Glomerular endothelial cell (primary cell): ENCODE results near the gene WWC2. TPM values are rescaled to one million over a fixed set of nuclear protein-coding genes. Genes with fewer than 3 reads are reported as not detected.

Source experiments
- DNase-seq: peaks from one replicate; pipeline ENCODE4 v3.0.0-alpha.2; 2011; ENCODE audit warnings: low read depth, low spot score; ENCODE audit errors: extremely low read depth
- total RNA-seq: library from RNA; depleted of rRNA; stranded (reverse); fragments of >200 nt; gene quantifications from 2 replicates; pipeline ENCODE4 v1.2.3, GENCODE V29; 2015

Gene WWC2
- total RNA-seq, 1 donor from 2014 or later, result 32.0 TPM

DNA sequence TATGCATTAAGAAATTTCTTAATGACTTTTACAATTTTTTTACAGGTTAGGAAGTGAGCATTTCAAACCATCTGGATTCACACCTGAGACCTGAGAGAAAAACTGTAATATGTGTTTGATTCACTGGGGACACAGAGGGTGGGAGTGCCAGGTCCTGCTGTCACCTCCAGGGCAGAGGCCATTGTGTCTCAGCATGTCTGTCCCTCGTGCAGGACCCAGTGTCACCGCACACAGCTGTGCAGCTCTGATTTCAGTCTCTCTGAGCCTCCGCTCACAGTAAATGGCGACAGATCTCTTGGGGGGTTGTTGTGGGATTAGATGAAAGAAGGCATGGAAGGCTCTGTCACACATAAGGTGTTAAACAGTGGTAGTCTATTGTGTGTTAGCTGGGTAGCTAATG, 246.2 kb downstream of the WWC2 start:
- DNase-seq, result no peak

- no peak for DNase-seq
Measured at GRCh38 chr4:183347146-183347545, 248.1 kb downstream of the WWC2 start.

GRCh38 chr4:183347566-183347965, 248.5 kb downstream of the WWC2 start:
- DNase-seq, result no peak

DNA sequence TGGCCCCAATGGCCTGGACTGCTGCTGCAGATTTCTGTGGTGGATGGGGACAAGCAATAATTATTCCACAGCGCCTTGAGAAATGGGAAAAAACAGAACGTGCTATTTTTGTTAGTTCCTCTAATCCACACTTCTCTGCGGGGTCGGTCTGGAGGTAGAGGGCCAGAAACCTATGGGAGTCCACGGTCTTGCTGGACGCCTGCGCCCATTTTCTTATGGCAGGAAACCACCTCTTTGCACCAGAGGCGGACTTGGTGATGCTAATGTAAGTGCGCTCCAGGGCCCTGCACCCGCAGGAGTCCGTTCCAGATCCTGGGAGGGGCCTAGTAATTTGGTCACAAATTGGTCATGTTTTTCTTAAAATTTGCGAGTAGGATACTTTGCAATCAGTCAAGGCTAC, 249.1 kb downstream of the WWC2 start:
- DNase-seq, result no peak

DNA sequence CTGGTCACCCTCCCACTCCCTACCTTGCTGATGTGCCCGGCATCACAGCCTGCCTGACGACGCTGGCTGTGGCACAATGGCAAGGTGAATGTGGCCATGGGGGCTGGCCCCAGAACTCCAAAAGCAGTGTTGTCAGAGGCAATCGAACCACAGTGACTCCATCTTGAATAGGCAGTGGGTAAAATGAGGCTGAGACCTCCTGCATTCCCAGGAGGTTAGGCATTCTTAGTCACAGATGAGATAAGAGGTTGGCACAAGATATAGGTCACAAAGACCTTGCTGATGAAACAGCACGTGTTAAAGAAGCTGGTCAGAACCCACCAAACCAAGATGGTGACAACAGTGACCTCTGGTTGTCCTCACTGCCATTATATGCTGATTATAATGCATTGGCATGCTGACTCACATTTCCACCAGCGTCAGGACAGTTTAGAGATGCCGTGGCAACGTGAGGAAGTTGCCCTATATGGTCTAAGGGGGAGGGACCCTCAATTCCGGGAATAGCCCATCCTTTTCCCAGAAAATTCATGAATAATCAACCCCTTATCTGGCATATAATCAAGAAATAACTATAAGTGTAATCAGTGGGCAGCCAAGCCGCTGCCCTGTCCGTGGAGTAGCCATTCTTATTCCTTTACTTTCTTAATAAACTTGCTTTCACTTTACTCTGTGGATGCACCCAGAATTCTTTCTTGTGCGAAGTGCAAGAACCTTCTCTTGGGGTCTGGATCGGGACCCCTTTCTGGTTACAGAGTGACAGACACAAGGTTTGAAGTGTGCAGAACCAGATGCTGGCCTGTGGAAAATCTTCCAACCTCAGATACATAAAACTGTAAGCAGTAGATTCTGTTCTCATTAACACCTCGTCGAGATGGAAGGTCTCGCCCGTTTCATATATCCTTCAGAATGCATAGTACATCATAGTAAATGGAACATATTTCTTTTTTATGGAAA, 249.9 kb downstream of the WWC2 start:
- DNase-seq, result peak; percentile 91

DNA sequence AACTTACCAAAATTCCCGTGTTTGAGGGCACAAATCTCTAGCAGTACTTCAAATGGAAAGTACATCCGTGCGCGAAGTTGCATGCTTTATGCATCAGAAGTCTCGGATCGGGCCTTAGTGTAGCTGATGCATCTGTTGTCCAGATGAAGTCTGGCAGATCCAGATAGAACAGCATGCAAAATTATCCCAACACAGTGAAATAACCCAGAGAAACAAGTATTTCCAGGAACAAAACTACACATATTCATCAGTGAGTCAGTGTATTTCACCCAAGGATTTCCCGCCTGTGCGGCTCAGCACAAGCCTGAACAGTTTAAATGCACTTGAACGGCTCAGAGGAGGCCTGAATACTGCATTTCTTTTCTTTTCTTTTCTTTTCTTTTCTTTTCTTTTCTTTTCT, 250.6 kb downstream of the WWC2 start:
- no peak for DNase-seq

DNA sequence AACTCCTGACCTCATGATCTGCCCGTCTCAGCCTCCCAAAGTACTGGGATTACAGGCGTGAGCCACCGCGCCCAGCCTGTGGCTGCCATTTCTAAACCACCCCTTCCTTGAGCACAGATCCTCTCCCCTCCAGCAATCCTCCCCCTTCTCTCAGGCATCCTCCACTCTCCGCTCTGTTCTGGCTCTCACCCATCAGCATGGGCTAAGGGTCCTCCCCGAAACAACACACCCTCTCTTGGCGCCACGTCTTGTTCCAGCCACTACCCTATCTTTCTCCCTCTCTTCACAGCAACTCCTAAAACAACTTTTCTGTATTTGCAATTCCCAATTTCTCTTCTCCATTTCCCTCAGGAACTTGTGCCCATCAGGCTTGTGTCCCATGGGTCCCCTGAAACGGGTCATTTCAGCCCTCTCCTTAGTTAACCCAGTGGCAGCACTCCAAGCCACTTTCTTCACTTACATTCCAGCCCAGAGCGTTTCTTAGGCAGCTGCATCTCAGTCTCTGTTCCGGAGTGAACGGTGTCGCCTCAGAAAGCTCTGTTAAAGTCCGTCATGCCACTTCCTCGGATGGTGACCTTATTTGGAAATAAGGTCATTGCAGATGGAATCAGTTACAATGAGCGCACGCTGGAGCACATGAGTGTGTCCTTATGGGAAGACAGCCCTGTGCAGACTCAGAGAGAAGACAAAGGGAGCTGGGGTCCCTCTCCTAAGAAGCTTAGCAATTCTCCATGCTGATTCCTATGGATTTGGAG, 251.4 kb downstream of the WWC2 start:
- no peak for DNase-seq

GRCh38 chr4:183352546-183352945, 253.5 kb downstream of the WWC2 start:
- no peak for DNase-seq

- no peak for DNase-seq
Measured at GRCh38 chr4:183353557-183353956, 254.5 kb downstream of the WWC2 start.

DNA sequence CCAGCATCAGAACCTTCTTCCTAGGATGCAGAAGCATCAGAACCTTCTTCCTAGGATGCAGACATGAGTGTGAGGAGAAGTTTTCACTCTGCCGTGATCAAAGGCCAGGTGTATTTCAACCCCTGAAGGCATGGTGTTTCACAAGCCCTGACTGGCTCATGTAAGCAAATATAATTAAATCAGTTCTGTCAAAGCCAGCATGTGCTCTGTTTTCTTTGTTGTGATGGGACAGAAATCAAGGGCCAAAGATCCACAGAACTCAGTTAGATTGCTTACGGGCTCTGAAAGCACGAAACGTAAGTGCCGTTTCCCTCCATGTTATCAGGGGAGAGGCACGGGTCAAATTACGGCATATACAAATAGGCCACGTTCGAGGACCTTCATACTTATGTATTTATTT, 255.2 kb downstream of the WWC2 start:
- DNase-seq, result no peak

GRCh38 chr4:183355405-183355804, 256.3 kb downstream of the WWC2 start:
- DNase-seq, result peak; percentile 87

DNA sequence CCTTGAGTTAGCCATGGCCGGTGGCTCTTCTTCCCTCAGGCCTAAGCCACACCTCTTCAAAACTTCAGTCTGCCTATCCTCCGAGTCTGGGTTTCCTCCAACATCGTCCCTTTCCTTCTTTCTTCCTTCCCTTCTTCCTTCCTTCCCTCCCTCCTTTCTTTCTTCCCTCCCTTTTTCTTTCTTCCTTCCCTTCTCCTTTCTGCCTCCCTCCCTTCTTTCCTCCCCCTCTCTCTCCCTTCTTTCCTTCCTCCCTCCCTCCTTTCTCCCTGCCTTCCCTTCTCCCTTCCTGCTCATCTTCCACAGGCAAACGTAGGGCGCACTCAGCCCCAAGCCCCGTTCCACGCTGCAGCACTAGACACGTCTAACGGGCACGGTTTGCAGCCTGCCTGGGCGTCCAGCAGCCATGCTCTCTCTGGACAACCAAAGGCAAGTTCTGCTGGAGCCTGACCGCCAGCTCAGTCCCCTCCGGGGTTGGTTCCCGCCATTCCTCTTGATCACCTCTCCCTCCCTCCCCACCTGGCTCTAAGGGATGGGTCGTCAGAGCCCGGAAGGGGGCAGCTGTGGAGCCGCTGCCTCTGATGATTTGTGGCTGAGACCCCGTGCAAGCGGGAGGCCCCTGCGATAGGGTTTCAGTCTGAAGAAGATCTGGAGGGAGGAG, 257.2 kb downstream of the WWC2 start:
- no peak for DNase-seq

DNA sequence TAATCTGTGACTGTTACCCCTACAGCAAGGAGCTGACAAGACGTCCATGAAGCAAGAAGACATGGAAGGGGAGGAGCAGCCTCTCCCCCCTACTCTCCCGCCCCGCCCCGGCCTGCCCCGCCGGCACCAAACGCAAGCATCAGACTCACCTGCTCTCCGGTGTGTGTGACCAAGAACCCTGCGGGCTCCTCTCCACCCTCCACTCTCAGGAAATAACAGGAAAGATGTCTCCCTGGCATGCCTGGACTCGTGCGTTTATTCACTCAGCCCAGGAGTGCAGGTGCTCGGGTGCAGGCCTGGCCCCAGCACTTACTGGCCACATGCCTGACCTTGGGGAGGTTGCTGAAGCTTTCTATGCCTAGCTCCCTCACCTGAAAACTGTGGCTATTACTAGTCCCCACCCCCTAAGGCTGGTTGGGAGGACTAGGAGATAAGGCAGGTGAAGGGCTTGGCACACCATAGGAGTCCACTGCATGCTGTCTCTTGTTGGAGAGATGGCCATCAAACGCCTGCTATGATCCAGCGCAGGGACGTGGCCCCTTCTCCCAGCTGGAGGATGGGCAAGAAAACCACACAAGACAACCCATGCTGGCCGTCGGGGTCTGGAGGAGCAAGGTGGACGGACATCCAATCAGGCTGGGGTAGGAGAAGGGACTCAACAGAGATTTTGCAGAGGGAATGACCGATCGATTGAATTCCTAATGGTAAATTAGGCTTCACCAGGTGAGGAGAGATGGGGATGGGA, 258.0 kb downstream of the WWC2 start:
- DNase-seq, result no peak

DNA sequence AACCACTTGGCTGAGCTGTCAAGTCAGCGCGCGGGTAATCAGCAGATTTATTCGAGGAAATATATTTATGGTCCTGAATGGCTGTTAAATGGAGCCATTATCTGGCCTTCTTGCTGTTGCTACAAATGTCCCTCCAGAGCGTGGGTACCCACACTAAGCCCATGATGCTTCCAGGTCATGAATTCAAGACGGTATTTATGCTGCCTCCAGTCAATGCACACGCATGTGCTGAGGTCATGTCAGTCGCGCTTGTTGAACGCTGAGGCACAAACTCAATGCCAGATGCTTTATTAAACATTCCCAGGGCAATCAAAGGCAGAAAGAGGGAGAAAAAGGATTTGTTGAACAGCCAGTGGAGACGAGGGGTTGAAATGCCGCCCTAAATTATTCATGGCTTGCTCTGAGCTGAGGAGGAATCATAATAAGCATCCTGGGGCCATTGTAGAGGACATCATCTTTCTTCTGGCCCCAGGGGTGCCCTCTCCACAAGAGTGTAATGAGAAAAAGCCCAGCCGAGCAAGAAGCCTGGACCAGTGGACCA, 259.2 kb downstream of the WWC2 start:
- DNase-seq, result no peak

GRCh38 chr4:183360161-183360919, 261.3 kb downstream of the WWC2 start:
- DNase-seq, result no peak

- no peak for DNase-seq
Measured at GRCh38 chr4:183362036-183362435, 263.0 kb downstream of the WWC2 start.

GRCh38 chr4:183362916-183363542, 264.0 kb downstream of the WWC2 start:
- no peak for DNase-seq

- DNase-seq, result no peak
Measured at GRCh38 chr4:183364025-183364424, 265.0 kb downstream of the WWC2 start.

DNA sequence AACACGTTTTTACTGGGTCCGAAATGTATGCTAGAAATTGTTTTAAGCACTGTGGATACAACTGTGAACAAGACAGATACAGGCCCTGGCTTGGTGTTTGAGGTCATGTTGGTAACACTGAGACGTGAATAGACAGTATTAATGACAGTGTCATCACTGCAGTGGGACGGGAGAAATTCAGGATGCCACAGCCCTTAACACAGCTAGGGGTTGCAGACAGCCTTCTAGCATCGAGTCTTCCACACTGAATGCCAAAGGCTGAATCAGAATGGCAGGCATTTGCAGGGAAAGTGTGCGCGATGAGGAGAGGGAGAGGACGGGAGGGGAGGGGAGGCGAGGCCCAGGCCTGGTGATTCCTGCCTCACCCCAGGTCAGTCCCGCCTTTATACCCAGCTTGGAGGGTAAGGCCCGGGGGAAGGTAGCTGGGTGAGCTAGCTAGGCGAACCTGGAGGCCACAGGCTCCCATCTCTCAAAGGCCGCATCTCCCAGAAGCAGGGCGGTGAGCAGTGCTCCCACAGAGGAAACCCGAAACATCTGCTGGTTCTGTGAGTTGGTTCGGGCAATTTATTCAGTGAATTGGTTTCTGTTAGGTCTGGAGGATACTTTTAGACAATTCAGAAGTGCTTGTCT, 267.3 kb downstream of the WWC2 start:
- DNase-seq, result no peak
